Occipital lobe (tissue), 2 donors: ENCODE data around the gene SGMS1. TPM values are rescaled to one million over a fixed set of nuclear protein-coding genes. Genes with fewer than 3 reads are reported as not detected.
A peak's percentile ranks its signal among the peaks of the same experiment; 100 is the strongest.
"Not testable (repeated sequence)": the region's sequence is repeated elsewhere in the genome, so short reads cannot be mapped to it uniquely, and the experiment has no call there.

Source experiments
- DNase-seq: peaks from one replicate; lab custom pipeline; 2025; lab: John Stamatoyannopoulos, UW
- total RNA-seq: library from RNA; depleted of rRNA; stranded (reverse); fragments of >200 nt; gene quantifications from one replicate; pipeline ENCODE4 v1.2.3, GENCODE V29; 2014

The SGMS1 gene
- total RNA-seq, 1 donor from 2014 or later, result 46.5 TPM

- DNase-seq, result no peak
These were observed 83.5 kb downstream of the SGMS1 start for GRCh38 chr10:50540069-50540825.

- peak; percentile 42 for DNase-seq
These were observed 85.0 kb downstream of the SGMS1 start for GRCh38 chr10:50538555-50539398.

GRCh38 chr10:50536617-50537240, 87.0 kb downstream of the SGMS1 start:
- DNase-seq, result no peak

- DNase-seq, result not testable (repeated sequence)
These were observed 88.9 kb downstream of the SGMS1 start for GRCh38 chr10:50534748-50535376.

- no peak for DNase-seq
These were observed 90.5 kb downstream of the SGMS1 start for GRCh38 chr10:50533296-50533695.

GRCh38 chr10:50531388-50532077, 92.2 kb downstream of the SGMS1 start:
- DNase-seq, result no peak

- no peak for DNase-seq
These were observed 94.1 kb downstream of the SGMS1 start for GRCh38 chr10:50529660-50530059.

- no peak for DNase-seq
These were observed 95.5 kb downstream of the SGMS1 start for GRCh38 chr10:50528206-50528605.

GRCh38 chr10:50527442-50528043, 96.2 kb downstream of the SGMS1 start:
- DNase-seq, result no peak

GRCh38 chr10:50526185-50526584, 97.6 kb downstream of the SGMS1 start:
- no peak for DNase-seq

- no peak for DNase-seq
These were observed 100.4 kb downstream of the SGMS1 start for GRCh38 chr10:50523357-50523756.

- DNase-seq, result no peak
These were observed 100.8 kb downstream of the SGMS1 start for GRCh38 chr10:50522908-50523307.

GRCh38 chr10:50520115-50520514, 103.6 kb downstream of the SGMS1 start:
- no peak for DNase-seq

GRCh38 chr10:50517626-50518025, 106.1 kb downstream of the SGMS1 start:
- DNase-seq, result no peak

GRCh38 chr10:50516171-50516570, 107.6 kb downstream of the SGMS1 start:
- DNase-seq, result no peak

GRCh38 chr10:50515420-50515819, 108.3 kb downstream of the SGMS1 start:
- no peak for DNase-seq

- DNase-seq, result no peak
These were observed 108.8 kb downstream of the SGMS1 start for GRCh38 chr10:50514995-50515394.

GRCh38 chr10:50513956-50514355, 109.8 kb downstream of the SGMS1 start:
- no peak for DNase-seq

- DNase-seq, result no peak
These were observed 110.9 kb downstream of the SGMS1 start for GRCh38 chr10:50512743-50513416.

GRCh38 chr10:50512214-50512595, 111.6 kb downstream of the SGMS1 start:
- no peak for DNase-seq
